ENCODE measurements around the gene AUH.
"Not testable (repeated sequence)": the region's sequence is repeated elsewhere in the genome, so short reads cannot be mapped to it uniquely, and the experiment has no call there.

The AUH gene

DNA sequence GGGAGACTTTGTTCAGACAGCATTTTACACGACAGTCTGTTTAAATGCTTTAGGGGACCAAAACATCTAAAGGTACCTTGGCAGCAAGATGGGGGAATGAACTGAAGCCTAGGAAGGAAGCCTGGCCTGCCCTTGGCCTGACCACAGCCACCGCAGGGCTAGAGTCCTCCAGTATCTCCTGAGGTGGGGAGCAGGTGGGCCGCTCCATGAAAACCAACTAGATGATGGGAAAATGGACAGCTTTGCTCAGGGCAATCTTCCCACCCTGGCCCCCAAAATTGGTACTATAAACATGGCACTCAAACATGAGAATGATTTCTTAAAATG is 153.3 kb downstream of the AUH start:
- no peak for DNase-seq (ENCODE audit: low spot score)

DNA sequence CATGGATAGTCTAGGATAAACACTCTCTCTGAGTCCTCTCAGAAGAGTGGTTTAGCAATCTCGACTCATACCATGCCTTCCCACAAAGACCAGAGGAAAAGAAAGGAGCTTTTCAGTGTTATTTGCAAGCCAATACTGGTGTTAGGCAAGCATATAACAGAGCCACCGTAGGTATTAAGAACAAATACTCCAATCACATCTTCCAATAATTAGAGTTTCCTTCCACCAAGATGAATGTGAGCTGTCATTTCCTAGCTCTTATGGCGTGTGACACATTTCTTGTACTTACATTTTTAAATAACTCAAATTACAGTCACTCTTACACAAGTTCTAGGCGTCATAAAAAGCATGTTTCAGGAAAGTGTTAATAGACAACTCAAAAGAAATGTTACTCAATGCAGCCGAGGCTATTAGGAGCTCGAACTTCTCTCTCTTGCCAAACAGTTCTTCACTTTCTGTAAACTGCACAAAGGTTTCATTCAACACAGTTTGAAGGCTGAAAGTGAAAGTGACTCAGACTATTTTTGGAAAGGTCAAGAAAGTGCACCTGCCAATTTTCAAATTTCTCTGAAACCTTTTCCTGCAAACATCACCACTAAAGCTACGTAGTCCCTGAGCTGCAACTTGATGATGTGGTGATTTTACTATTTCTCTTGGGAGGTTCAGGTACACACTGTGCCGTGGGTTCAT is 153.8 kb downstream of the AUH start:
- DNase-seq (ENCODE audit: low spot score), result peak; percentile 80

DNA sequence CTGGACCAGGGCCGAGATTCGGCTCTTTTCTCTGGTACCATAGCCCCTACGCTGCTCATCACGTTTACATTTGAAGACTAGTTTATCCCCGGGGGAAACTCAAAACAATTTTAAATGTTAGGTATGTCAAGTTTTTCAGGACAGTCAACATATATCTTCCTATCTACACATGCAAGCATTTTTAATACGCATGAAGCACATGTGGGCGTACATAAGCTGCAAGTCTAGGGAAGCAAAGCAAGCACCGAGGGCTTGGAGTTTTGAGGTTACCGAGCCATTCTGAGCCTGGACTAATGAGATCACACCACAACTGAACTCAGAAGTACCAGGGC is 154.4 kb downstream of the AUH start:
- DNase-seq (ENCODE audit: low spot score), result no peak

- no peak for DNase-seq (ENCODE audit: low spot score)
These were observed 154.9 kb downstream of the AUH start for GRCh38 chr9:91206806-91207205.

- DNase-seq (ENCODE audit: low spot score), result no peak
These were observed 158.9 kb downstream of the AUH start for GRCh38 chr9:91202736-91203283.

GRCh38 chr9:91200692-91201336 is 160.9 kb downstream of the AUH start:
- DNase-seq (ENCODE audit: low spot score), result no peak

- DNase-seq (ENCODE audit: low spot score), result no peak
These were observed 161.8 kb downstream of the AUH start for GRCh38 chr9:91199739-91200497.

GRCh38 chr9:91198881-91199280 is 162.8 kb downstream of the AUH start:
- not testable (repeated sequence) for DNase-seq (ENCODE audit: low spot score)

DNA sequence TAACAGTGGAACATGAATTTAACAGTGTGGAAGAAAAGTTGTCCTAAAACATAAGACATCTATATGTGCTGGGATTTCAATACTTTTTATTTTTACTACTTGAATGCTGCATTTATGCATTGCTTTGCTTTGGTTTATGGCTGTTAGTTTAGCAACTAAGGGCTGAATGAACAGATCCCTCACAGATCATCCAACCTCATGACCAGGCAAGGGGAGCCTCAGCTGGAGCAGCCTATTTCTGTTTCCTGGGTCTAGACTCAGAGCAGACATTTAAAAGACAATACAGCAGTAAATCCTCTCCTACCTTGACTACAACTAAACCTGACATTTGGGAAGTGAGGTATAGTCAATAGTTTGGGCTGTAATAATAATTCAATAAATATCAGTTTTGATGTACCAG is 163.3 kb downstream of the AUH start:
- DNase-seq (ENCODE audit: low spot score), result peak; percentile 30

DNA sequence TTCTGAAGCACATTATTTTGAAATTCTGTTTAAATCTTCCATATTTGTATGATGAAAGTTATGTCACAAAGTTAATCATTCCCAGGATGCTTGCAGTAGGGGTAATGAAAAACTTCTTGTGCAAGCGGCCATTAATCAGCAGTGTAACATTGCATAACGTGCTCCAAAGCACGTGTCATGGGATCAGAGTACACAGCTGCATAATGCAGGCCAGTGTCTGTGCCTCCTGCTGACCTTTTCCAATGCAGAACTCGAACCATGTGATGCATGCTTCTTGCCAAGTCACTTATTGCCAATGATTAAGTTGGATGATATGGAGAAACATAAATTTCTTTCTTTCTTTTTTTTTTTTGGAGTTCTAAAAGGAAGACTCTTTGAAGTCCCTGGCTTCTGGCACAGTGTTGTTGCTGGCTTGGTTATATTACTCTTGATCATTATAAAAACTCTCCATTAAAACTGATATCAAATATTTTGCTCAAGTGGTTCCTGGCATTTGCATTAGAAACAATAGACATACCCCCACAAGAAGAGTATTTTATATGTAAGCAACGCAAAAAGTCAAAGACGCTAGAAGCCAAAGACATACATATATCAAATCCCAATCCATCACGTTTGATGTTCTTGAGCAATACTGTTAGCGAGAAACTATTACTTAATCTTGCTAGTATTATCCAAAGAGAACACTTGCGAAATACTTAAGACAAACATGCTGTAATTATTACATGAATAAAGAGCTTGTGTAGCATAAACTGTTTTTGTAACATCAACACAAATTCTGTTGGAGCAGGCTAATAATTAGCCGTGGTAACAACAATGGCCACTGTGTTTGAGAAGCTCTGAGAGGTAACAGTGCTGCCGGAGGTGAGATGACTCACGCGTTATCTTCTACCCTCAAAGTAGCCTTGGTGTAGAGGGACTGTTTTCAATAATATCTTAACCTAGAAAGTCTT is 164.2 kb downstream of the AUH start:
- DNase-seq (ENCODE audit: low spot score), result peak; percentile 98

- DNase-seq (ENCODE audit: low spot score), result no peak
These were observed 165.4 kb downstream of the AUH start for GRCh38 chr9:91196103-91196950.

DNA sequence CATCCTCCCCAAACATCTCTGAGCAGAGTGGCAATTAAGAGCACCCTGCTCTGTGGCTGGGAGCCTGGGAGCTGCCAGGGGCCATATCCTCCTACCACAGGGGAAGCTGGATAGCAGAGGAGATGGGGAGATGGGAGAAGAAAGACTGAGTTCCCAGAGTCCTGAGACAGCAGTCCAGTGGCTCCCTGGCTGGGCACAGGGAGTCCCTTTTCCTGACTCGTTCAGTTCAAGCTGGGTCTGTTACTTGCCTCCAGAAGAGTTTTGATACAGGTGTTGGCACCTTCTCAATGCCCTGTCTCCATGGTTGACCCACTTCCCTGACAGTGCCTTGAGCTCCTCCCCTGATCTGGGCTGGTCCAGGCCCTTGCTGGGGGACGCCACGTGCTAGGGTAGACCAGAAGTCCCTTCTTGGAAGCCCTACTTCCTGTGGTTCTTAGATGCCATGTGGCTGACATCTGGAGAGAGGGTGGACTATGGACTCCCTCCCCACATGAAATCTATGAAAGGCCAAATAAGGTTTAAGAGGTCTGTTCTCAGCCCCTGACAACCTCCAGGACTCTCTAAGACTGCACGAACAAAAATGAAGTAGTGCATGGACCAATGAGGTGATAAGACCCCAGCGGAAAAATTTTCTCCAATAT is 166.2 kb downstream of the AUH start:
- no peak for DNase-seq (ENCODE audit: low spot score)

GRCh38 chr9:91193658-91194391 is 167.9 kb downstream of the AUH start:
- no peak for DNase-seq (ENCODE audit: low spot score)

DNA sequence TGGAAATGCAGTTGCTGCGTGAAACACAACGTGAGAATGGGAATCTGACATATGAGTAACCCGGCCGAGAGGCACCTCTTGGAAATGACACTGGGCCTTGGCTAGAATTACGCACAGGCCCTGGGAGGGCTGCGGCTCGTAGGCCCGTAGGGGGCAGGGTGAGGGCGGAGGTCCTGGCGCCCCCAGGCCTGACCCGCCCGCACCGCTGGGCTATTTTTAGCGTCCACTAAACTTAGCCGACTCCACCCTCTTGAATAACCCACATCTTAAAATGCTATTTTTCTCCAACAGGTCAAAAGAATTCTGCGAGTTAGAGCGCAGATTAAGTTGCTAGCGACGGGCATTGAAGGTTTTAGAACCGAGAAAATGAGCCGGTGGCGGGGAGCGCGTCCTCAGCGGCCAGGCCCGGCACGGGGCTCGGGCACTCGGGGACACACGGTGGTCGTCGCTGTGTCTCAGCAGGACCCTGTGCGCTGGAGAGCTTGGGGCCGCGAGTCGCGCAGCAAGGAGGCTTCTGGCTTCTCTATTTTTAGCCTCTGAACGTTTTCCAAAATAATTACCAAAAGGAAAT is 168.5 kb downstream of the AUH start:
- peak; percentile 93 for DNase-seq (ENCODE audit: low spot score)

- DNase-seq (ENCODE audit: low spot score), result no peak
These were observed 169.2 kb downstream of the AUH start for GRCh38 chr9:91192381-91193086.

GRCh38 chr9:91191411-91192380 is 170.0 kb downstream of the AUH start:
- no peak for DNase-seq (ENCODE audit: low spot score)

DNA sequence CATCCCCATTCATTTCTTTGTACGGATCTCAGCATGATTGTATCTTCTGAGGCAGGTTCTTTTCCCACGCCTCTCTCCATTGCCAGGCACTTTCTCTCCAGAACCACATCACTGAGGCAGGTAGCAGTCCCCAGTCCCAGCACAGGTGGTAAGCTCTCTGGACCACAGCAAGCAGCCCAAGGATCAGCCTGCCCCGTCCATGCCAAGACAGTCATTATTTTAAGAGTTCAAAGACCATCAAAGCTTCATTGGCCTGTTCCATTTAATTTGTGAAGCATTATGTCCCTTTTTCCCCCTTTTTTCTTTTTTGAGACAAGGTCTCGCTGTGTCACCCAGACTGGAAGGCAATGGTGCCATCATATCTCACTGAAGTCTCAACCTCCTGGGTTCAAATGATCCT is 171.7 kb downstream of the AUH start:
- no peak for DNase-seq (ENCODE audit: low spot score)
